Kidney (tissue), 14 donors: ENCODE results near the gene SNCAIP. TPM values are rescaled to one million over a fixed set of nuclear protein-coding genes. Genes with fewer than 3 reads are reported as not detected.
A peak's percentile ranks its signal among the peaks of the same experiment; 100 is the strongest.

Experiments used
- DNase-seq, 5 donors: peaks; one replicate each; pipeline ENCODE4 v3.0.0-alpha.2; 2013 to 2020
- FAIRE-seq: peaks from 2 replicates; lab custom pipeline; 2012; peaks lifted over from hg19 to GRCh38; lab: Jason Lieb, UNC
- H3K27ac ChIP-seq, 2 donors: one replicate each; pipeline ENCODE4 v1.7.0; 2013; ENCODE audit warnings: low read depth in 2 of 2, low read length in 2 of 2, inconsistent platforms in 1 of 2
- H3K27me3 ChIP-seq: one replicate; pipeline ENCODE4 v1.7.1; 2013; ENCODE audit warnings: low read length, inconsistent platforms; ENCODE audit not compliant: control insufficient read depth, insufficient read depth
- H3K36me3 ChIP-seq, 3 donors: one replicate each; pipeline versions ENCODE4 v1.7.0 to v1.7.1; 2013; ENCODE audit warnings: low read length in 3 of 3, control low read depth in 1 of 3, inconsistent platforms in 1 of 3; ENCODE audit not compliant: insufficient read depth in 3 of 3, control insufficient read depth in 2 of 3
- H3K4me1 ChIP-seq, 3 donors: one replicate each; pipeline versions ENCODE4 v1.7.0 to v1.7.1; 2013; ENCODE audit warnings: low read length in 3 of 3, inconsistent platforms in 1 of 3, low read depth in 1 of 3; ENCODE audit not compliant: control insufficient read depth in 2 of 3, insufficient read depth in 2 of 3
- H3K4me3 ChIP-seq, 3 donors: one replicate each; pipeline versions ENCODE4 v1.7.0 to v1.8.1; 2013; ENCODE audit warnings: low read length in 3 of 3, control low read depth in 1 of 3, inconsistent platforms in 1 of 3
- H3K9ac ChIP-seq, 3 donors: one replicate each; pipeline versions ENCODE4 v1.7.0 to v1.7.1; 2013; ENCODE audit warnings: low read length in 3 of 3, control low read depth in 1 of 3, inconsistent platforms in 1 of 3
- H3K9me3 ChIP-seq, 3 donors: one replicate each; pipeline versions ENCODE4 v1.7.0 to v1.7.1; 2013; ENCODE audit warnings: low read length in 3 of 3, control low read depth in 1 of 3, inconsistent platforms in 1 of 3; ENCODE audit not compliant: control insufficient read depth in 2 of 3, insufficient read depth in 1 of 3
- intact Hi-C: fragments of 100-400 bp; cut with DNase I; formaldehyde crosslinking; loops from one replicate; pipeline ENCODE4 v1.11.1; 2022
- polyA plus RNA-seq: library from polyadenylated mRNA; stranded (reverse); fragments of 350-450 nt; fragmentation: Illumina TruSeq; extraction: RNeasy Lipid Tissue Mini Kit (QIAGEN cat#74804); gene quantifications from one replicate; pipeline ENCODE4 v1.2.3, GENCODE V29; 2014; ENCODE audit warnings: low read depth, low replicate concordance; ENCODE audit not compliant: insufficient read depth
- total RNA-seq: library from RNA; stranded (reverse); fragmentation: NEBNext Ultra II Directional; extraction: Animal tissue kit (Norgen Biotek cat#: 25700); gene quantifications from one replicate; pipeline ENCODE4 v1.2.1, GENCODE V29; 2021
- TF ChIP-seq, protein P1 (sequence below): IDR thresholded peaks from 3 replicates; pipeline ENCODE4 v1.5.1; 2012; ENCODE audit warnings: mild to moderate bottlenecking, moderate library complexity, borderline replicate concordance; ENCODE audit not compliant: insufficient read depth; ENCODE audit errors: extremely low read depth
- donor health status: control.
- donor health status: control.
- donor health status: control.
- donor health status: control.
- donor health status: control.
- donor health status: DM: yes; HTN: yes; CAD: no.
- donor health status: Normal renal cell carcinoma (clear cell type).

Gene SNCAIP
- total and polyA plus RNA-seq, 2 donors from 2014 or later = 0.82 to 7.8 TPM

DNA sequence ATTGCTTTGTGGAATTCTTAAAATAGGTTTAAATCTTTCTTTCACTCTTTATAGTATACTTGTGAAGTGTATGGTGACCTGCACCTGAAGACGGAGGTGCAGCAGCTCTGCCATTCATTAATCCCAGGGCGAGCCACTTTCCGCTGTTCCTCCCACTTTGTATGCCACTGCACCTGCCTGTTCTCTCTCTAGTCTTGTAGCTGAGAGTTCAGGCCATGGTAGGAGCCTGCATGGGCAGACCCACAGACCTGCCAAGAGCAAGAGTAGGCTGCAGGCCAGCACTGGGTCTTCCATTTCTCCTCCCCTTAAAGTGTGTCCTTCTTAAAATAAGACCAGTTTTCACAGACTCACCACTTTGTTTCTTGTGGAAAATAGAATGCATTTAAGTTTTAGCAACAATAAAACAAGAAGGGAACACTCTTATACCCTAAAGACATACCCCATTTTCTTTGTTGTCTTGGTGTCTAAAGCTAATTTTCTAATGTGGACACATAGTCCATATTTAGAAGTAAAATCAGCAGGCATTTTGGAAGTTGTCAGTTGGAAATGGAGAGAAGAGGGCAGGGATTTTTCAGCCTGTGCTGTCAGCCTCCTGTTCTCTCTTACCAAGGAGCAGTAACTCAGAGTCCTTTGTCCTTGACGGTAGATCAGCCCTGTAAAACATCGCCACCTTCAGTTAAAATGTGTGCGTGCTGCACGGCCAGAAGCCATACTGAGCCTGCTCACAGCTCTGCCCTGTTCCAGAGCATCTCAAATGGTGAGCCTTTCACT is 103.2 kb downstream of the SNCAIP start:
- intact Hi-C loops = no loop called here
- TF ChIP-seq, protein P1, sequence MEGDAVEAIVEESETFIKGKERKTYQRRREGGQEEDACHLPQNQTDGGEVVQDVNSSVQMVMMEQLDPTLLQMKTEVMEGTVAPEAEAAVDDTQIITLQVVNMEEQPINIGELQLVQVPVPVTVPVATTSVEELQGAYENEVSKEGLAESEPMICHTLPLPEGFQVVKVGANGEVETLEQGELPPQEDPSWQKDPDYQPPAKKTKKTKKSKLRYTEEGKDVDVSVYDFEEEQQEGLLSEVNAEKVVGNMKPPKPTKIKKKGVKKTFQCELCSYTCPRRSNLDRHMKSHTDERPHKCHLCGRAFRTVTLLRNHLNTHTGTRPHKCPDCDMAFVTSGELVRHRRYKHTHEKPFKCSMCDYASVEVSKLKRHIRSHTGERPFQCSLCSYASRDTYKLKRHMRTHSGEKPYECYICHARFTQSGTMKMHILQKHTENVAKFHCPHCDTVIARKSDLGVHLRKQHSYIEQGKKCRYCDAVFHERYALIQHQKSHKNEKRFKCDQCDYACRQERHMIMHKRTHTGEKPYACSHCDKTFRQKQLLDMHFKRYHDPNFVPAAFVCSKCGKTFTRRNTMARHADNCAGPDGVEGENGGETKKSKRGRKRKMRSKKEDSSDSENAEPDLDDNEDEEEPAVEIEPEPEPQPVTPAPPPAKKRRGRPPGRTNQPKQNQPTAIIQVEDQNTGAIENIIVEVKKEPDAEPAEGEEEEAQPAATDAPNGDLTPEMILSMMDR = peak; percentile 86
- H3K36me3 ChIP-seq = no peaks in the 10 kb centered on the region
- H3K4me1 ChIP-seq = no peaks in the 10 kb centered on the region
- FAIRE-seq = peak; percentile 56
- H3K9ac ChIP-seq = no peak overlapping the region
- peak; percentile 67 to 93 (median 85) for DNase-seq
- peak overlapping the region in 1 of 2 donors; percentile 18 for H3K27ac ChIP-seq
- no peaks in the 10 kb centered on the region for H3K9me3 ChIP-seq
- H3K4me3 ChIP-seq = no peak overlapping the region
- no peaks in the 10 kb centered on the region for H3K27me3 ChIP-seq

DNA sequence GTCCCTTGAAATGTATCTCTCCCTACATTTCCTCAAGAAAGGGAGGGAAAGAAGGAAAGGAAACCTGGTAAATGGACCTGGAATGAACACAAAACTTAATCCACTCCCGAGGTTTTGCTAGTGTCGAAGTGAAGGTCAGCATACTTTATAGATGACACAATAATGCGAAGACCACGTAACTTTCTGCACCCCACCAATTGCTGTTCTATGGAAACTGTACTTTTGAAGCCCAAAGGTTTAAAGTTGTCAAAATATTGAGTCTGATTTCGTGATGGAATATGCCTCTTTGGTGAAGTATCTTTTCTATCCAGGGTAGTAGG is 103.7 kb downstream of the SNCAIP start:
- no peak overlapping the region for H3K4me3 ChIP-seq
- H3K36me3 ChIP-seq = no peaks in the 10 kb centered on the region
- no peaks in the 10 kb centered on the region for H3K27me3 ChIP-seq
- DNase-seq (no peak), FAIRE-seq (no peak)
- H3K27ac ChIP-seq = no peak overlapping the region
- H3K4me1 ChIP-seq = no peaks in the 10 kb centered on the region
- TF ChIP-seq, protein P1 = no peak
- H3K9me3 ChIP-seq = no peaks in the 10 kb centered on the region
- intact Hi-C loops = no loop called here
- H3K9ac ChIP-seq = no peak overlapping the region

DNA sequence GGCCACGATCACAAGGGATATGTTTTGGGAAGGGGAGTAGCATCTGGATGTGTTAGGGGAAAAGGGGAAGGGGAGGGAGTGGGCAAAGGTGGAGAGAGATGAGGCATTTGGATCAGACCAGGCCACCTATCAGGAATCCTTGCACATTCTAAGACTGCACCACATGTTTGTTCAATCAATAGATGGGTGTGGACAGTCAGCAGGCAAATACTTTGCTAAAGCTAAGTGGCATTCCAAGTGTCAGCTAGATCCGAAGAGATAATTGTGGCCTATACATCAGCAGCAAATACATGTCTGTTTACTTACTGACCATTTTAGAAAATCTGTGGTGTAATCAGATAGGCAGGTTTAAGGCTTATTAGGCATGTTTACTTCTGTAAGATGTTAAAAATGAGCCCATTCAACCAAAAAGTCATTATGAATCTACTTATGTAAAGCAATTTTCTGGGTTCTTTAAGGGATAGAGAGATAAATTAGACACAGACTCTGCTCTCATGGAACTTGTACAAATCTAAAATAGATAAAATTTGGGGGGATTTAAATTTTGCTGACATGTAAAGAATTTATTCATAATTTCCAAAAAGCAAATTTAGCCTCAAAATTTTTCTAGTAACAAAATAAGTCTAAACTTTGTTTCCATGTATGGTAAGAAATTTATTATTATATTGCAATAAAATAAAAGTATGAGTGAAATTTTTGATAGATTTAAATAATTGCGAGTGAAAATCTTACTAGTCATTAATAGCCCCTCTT is 107.3 kb downstream of the SNCAIP start:
- H3K4me3 ChIP-seq = no peak overlapping the region
- no peak for DNase-seq
- H3K36me3 ChIP-seq = no peaks in the 10 kb centered on the region
- no peak overlapping the region for H3K9ac ChIP-seq
- TF ChIP-seq, protein P1 = no peak
- no peaks in the 10 kb centered on the region for H3K9me3 ChIP-seq
- no peaks in the 10 kb centered on the region for H3K27me3 ChIP-seq
- intact Hi-C loops = no loop called here
- no peak overlapping the region for H3K27ac ChIP-seq
- no peak for FAIRE-seq
- no peaks in the 10 kb centered on the region for H3K4me1 ChIP-seq
